Prostate gland (tissue), 2 donors: Measurements from ENCODE around the gene VILL.

Experiments
- POLR2A ChIP-seq: fragments of 450-650 bp; IDR thresholded peaks from one replicate; pipeline ENCODE4 v1.6.1; 2016; ENCODE audit warnings: antibody characterized with exemption, mild to moderate bottlenecking
- TF ChIP-seq, protein P1 (sequence below), 4 experiments: fragments of 200-600 bp in 2 of 4; fragments of 450-650 bp in 2 of 4; sonication (generic) in 2 of 4; IDR thresholded peaks; 1 replicate in 3 of 4; 2 replicates in 1 of 4; pipeline ENCODE4 v1.5.1; 2016 to 2019; ENCODE audit warnings: antibody characterized with exemption in 4 of 4, mild to moderate bottlenecking in 2 of 4, moderate library complexity in 2 of 4

DNA sequence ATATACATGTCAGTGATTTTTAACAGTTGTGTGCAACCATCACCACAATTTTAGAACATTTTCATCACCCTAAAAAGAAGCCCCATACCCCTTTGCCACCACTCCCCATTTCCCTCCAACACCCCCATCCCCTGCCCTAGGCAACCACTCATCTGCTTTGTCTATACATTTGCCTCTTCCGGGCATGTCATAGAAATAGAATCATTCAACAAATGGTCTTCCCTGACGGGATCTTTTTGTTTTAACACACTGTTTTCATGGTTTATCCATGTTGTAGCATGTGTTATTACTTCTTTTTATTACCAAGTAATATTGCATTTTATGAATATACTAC is 4.0 kb downstream of the VILL start:
- TF ChIP-seq, protein P1, sequence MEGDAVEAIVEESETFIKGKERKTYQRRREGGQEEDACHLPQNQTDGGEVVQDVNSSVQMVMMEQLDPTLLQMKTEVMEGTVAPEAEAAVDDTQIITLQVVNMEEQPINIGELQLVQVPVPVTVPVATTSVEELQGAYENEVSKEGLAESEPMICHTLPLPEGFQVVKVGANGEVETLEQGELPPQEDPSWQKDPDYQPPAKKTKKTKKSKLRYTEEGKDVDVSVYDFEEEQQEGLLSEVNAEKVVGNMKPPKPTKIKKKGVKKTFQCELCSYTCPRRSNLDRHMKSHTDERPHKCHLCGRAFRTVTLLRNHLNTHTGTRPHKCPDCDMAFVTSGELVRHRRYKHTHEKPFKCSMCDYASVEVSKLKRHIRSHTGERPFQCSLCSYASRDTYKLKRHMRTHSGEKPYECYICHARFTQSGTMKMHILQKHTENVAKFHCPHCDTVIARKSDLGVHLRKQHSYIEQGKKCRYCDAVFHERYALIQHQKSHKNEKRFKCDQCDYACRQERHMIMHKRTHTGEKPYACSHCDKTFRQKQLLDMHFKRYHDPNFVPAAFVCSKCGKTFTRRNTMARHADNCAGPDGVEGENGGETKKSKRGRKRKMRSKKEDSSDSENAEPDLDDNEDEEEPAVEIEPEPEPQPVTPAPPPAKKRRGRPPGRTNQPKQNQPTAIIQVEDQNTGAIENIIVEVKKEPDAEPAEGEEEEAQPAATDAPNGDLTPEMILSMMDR (IDR thresholded peaks at IDR 0.05), result no peak
- no peak for TF ChIP-seq POLR2A
